PC-3 (cell line): ENCODE data around the gene MPP2. TPM values are rescaled to one million over a fixed set of nuclear protein-coding genes. Genes with fewer than 3 reads are reported as not detected.

Experiments used
- ATAC-seq: fragments of 200-7000 bp; cut with Tn5 transposase; 2 replicates; pipeline ENCODE4 v1.9.1; 2020; ENCODE audit warnings: mild to moderate bottlenecking, moderate library complexity
- BruUV-seq: library from RNA; stranded (reverse); fragments of 400-500 nt; replicated peaks from 2 replicates; lab custom pipeline; 2021; lab: Mats Ljungman, UMichigan
- CTCF ChIA-PET: fragments of 300-600 bp; sonication (Branson Sonifier 250); formaldehyde crosslinking; loops from one replicate; lab custom pipeline; 2022; ENCODE audit warnings: antibody characterized with exemption; lab: Charles Lee
- POLR2A ChIA-PET: fragments of 300-600 bp; sonication (Branson Sonifier 250); formaldehyde crosslinking; loops from one replicate; lab custom pipeline; 2022; ENCODE audit warnings: antibody characterized with exemption; ENCODE audit not compliant: unreplicated experiment; lab: Charles Lee
- DNase-seq: peaks from one replicate; pipeline ENCODE4 v3.0.0-alpha.2; 2015
- H2AFZ ChIP-seq: fragments of 300-600 bp; sonication (generic); 2 replicates; pipeline ENCODE4 v1.6.0; 2016; ENCODE audit warnings: antibody characterized with exemption, low read length
- H3F3A ChIP-seq: fragments of 300-600 bp; sonication (generic); one replicate; pipeline ENCODE4 v1.6.0; 2017; ENCODE audit warnings: antibody characterized with exemption, low read length, control low read depth, mild to moderate bottlenecking; ENCODE audit not compliant: unreplicated experiment
- H3K27ac ChIP-seq: fragments of 300-600 bp; sonication (generic); 2 replicates; pipeline ENCODE4 v1.5.1; 2016; ENCODE audit warnings: mild to moderate bottlenecking, low read length
- H3K27me3 ChIP-seq: fragments of 300-600 bp; sonication (generic); 2 replicates; pipeline ENCODE4 v1.6.1; 2016; ENCODE audit warnings: low read length, mixed read lengths
- H3K36me3 ChIP-seq: fragments of 300-600 bp; sonication (generic); 2 replicates; pipeline ENCODE4 v1.6.1; 2016; ENCODE audit warnings: low read depth, mixed run types, low read length, mixed read lengths
- H3K4me1 ChIP-seq: fragments of 300-600 bp; sonication (generic); 2 replicates; pipeline ENCODE4 v1.5.1; 2016; ENCODE audit warnings: low read length; ENCODE audit not compliant: insufficient read depth
- H3K4me2 ChIP-seq: fragments of 300-600 bp; sonication (generic); 2 replicates; pipeline ENCODE4 v1.6.0; 2016; ENCODE audit warnings: low read length
- H3K4me3 ChIP-seq: fragments of 300-600 bp; sonication (generic); 2 replicates; pipeline ENCODE4 v1.5.1; 2016; ENCODE audit warnings: mild to moderate bottlenecking, low read length, mixed read lengths
- H3K79me2 ChIP-seq: fragments of 300-600 bp; sonication (generic); 2 replicates; pipeline ENCODE4 v1.6.1; 2017; ENCODE audit warnings: low read length, mixed read lengths
- H3K9ac ChIP-seq: fragments of 300-600 bp; sonication (generic); 2 replicates; pipeline ENCODE4 v1.6.0; 2016; ENCODE audit warnings: mild to moderate bottlenecking, low read length
- H3K9me2 ChIP-seq: fragments of 300-600 bp; sonication (generic); replicated peaks from 2 replicates; pipeline ENCODE4 v1.6.1; 2016; ENCODE audit warnings: mixed run types, low read length, mixed read lengths
- H3K9me3 ChIP-seq: fragments of 300-600 bp; sonication (generic); 2 replicates; pipeline ENCODE4 v1.6.1; 2016; ENCODE audit warnings: low read length, mixed read lengths
- H4K20me1 ChIP-seq: fragments of 300-600 bp; sonication (generic); 2 replicates; pipeline ENCODE4 v1.6.1; 2016; ENCODE audit warnings: low read length, mixed read lengths
- CTCF ChIP-seq: fragments of 300-600 bp; sonication (generic); conservative IDR thresholded peaks from 2 replicates; pipeline ENCODE4 v1.5.1; 2017; ENCODE audit warnings: antibody characterized with exemption, low read depth, mild to moderate bottlenecking, low read length
- EZH2 ChIP-seq: fragments of 300-600 bp; sonication (generic); IDR thresholded peaks from one replicate; pipeline ENCODE4 v1.6.1; 2017; ENCODE audit warnings: antibody characterized with exemption, mild to moderate bottlenecking, low read length; ENCODE audit not compliant: unreplicated experiment
- EZH2phosphoT487 ChIP-seq: fragments of 300-600 bp; sonication (generic); IDR thresholded peaks from 2 replicates; pipeline ENCODE4 v1.6.1; 2018; ENCODE audit warnings: mild to moderate bottlenecking, antibody characterized with exemption, low read length, borderline replicate concordance
- intact Hi-C: fragments of 100-400 bp; cut with micrococcal nuclease; formaldehyde crosslinking; loops from 2 replicates; pipeline ENCODE4 v1.9.0; 2023
- total RNA-seq: library from RNA; depleted of rRNA; stranded (reverse); fragments of >200 nt; gene quantifications from 2 replicates; pipeline ENCODE4 v1.2.3, GENCODE V29; 2014

MPP2 gene
- total RNA-seq, 1 experiment from 2014 or later = 8.2 TPM

GRCh38 chr17:43854498-43854897 lies 52.8 kb downstream of the MPP2 start:
- no peaks in the 10 kb centered on the region for H3K4me1 ChIP-seq
- intact Hi-C loops = no loop called here
- no peaks in the 10 kb centered on the region for H4K20me1 ChIP-seq
- no peaks in the 10 kb centered on the region for H3K9me2 ChIP-seq
- H3K27ac ChIP-seq = no peak overlapping the region
- no peak overlapping the region for H3K4me2 ChIP-seq
- no peaks in the 10 kb centered on the region for H3K36me3 ChIP-seq
- no peaks in the 10 kb centered on the region for H3F3A ChIP-seq
- ATAC-seq (no peak), DNase-seq (no peak)
- H3K27me3 ChIP-seq = peaks cover 64% of the 10 kb centered on the region
- no peaks in the 10 kb centered on the region for H3K9me3 ChIP-seq
- H2AFZ ChIP-seq = no peak overlapping the region
- BruUV-seq = no TSS peak
- CTCF ChIA-PET = no interaction called here
- H3K4me3 ChIP-seq = no peak overlapping the region
- POLR2A ChIA-PET = no interaction called here
- no peak overlapping the region for H3K9ac ChIP-seq
- TF ChIP-seq EZH2phosphoT487 (no peak), CTCF (no peak), EZH2 (no peak)
- H3K79me2 ChIP-seq = no peaks in the 10 kb centered on the region

- Histone ChIP-seq H3K4me3 (no peak overlapping the region), H3K9me2 (no peaks in the 10 kb centered on the region), H3K36me3 (no peaks in the 10 kb centered on the region), H2AFZ (no peak overlapping the region), H3K4me1 (no peaks in the 10 kb centered on the region), H3K9ac (no peak overlapping the region), H3K79me2 (no peaks in the 10 kb centered on the region), H3K27ac (no peak overlapping the region), H3F3A (no peaks in the 10 kb centered on the region), H3K27me3 (peaks cover 55% of the 10 kb centered on the region), H3K9me3 (no peaks in the 10 kb centered on the region), H4K20me1 (no peaks in the 10 kb centered on the region), H3K4me2 (no peak overlapping the region)
- intact Hi-C loops = no loop called here
- ChIA-PET CTCF (no interaction called here), POLR2A (no interaction called here)
- DNase-seq = no peak
- no TSS peak for BruUV-seq
- no peak for ATAC-seq
- TF ChIP-seq CTCF = no peak
- no peak for TF ChIP-seq EZH2
- no peak for TF ChIP-seq EZH2phosphoT487
These were observed 53.8 kb downstream of the MPP2 start for GRCh38 chr17:43853546-43853945.

- Histone ChIP-seq H4K20me1 (no peaks in the 10 kb centered on the region), H3K36me3 (no peaks in the 10 kb centered on the region), H3K4me3 (no peak overlapping the region), H2AFZ (no peak overlapping the region), H3K9ac (no peak overlapping the region), H3K27ac (no peak overlapping the region), H3F3A (no peaks in the 10 kb centered on the region), H3K27me3 (peaks cover 45% of the 10 kb centered on the region), H3K79me2 (no peaks in the 10 kb centered on the region), H3K9me3 (no peaks in the 10 kb centered on the region), H3K4me1 (no peaks in the 10 kb centered on the region), H3K4me2 (no peak overlapping the region), H3K9me2 (no peaks in the 10 kb centered on the region)
- ChIA-PET POLR2A (no interaction called here), CTCF (no interaction called here)
- DNase-seq (no peak), ATAC-seq (no peak)
- intact Hi-C loops = no loop called here
- BruUV-seq = no TSS peak
- TF ChIP-seq EZH2 (no peak), CTCF (no peak), EZH2phosphoT487 (no peak)
These were observed 54.8 kb downstream of the MPP2 start for GRCh38 chr17:43852571-43852970.
